Ishikawa (cell line): ENCODE data around the gene SNRNP48.

Experiments used
- EGR1 ChIP-seq: IDR thresholded peaks from 2 replicates; pipeline ENCODE4 v1.6.1; 2012
- EP300 ChIP-seq: IDR thresholded peaks from 2 replicates; pipeline ENCODE4 v1.6.1; 2012; ENCODE audit warnings: borderline replicate concordance
- NFIC ChIP-seq: IDR thresholded peaks from 2 replicates; pipeline ENCODE4 v1.6.1; 2012
- RAD21 ChIP-seq: IDR thresholded peaks from 2 replicates; pipeline ENCODE4 v1.6.1; 2012; ENCODE audit warnings: low read depth
- TAF1 ChIP-seq: IDR thresholded peaks from 2 replicates; pipeline ENCODE4 v1.6.1; 2012; ENCODE audit warnings: low read depth, mild to moderate bottlenecking
- TEAD4 ChIP-seq: IDR thresholded peaks from 2 replicates; pipeline ENCODE4 v1.6.1; 2012
- YY1 ChIP-seq: IDR thresholded peaks from 2 replicates; pipeline ENCODE4 v1.6.1; 2012; ENCODE audit warnings: low read depth
- TF ChIP-seq, protein P1 (sequence below): IDR thresholded peaks from 2 replicates; pipeline ENCODE4 v1.6.1; 2012; ENCODE audit warnings: low read depth, mild to moderate bottlenecking

- TF ChIP-seq, protein P1, sequence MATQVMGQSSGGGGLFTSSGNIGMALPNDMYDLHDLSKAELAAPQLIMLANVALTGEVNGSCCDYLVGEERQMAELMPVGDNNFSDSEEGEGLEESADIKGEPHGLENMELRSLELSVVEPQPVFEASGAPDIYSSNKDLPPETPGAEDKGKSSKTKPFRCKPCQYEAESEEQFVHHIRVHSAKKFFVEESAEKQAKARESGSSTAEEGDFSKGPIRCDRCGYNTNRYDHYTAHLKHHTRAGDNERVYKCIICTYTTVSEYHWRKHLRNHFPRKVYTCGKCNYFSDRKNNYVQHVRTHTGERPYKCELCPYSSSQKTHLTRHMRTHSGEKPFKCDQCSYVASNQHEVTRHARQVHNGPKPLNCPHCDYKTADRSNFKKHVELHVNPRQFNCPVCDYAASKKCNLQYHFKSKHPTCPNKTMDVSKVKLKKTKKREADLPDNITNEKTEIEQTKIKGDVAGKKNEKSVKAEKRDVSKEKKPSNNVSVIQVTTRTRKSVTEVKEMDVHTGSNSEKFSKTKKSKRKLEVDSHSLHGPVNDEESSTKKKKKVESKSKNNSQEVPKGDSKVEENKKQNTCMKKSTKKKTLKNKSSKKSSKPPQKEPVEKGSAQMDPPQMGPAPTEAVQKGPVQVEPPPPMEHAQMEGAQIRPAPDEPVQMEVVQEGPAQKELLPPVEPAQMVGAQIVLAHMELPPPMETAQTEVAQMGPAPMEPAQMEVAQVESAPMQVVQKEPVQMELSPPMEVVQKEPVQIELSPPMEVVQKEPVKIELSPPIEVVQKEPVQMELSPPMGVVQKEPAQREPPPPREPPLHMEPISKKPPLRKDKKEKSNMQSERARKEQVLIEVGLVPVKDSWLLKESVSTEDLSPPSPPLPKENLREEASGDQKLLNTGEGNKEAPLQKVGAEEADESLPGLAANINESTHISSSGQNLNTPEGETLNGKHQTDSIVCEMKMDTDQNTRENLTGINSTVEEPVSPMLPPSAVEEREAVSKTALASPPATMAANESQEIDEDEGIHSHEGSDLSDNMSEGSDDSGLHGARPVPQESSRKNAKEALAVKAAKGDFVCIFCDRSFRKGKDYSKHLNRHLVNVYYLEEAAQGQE: no peak
- no peak for TF ChIP-seq RAD21
- TF ChIP-seq TEAD4: no peak
- no peak for TF ChIP-seq YY1
- TF ChIP-seq EGR1: no peak
- TF ChIP-seq TAF1: no peak
- no peak for TF ChIP-seq NFIC
- TF ChIP-seq EP300: no peak
These were observed 44.0 kb upstream of the SNRNP48 start for GRCh38 chr6:7546020-7546369.
